Adipose tissue (tissue), 3 donors: ENCODE data around the gene ZNF563. TPM values are rescaled to one million over a fixed set of nuclear protein-coding genes. Genes with fewer than 3 reads are reported as not detected.
"Not testable (repeated sequence)": the region's sequence is repeated elsewhere in the genome, so short reads cannot be mapped to it uniquely, and the experiment has no call there.

Source experiments
- H3K27ac ChIP-seq: one replicate; pipeline ENCODE4 v1.5.1; 2013; ENCODE audit warnings: low read depth, low read length
- WGBS, 3 donors: extraction: QIAGEN DNeasy Blood & Tissue Kit; methylation state at CpG; one replicate each; pipeline ENCODE4 v1.1.7; 2013; 5-methylcytosine and 5-hydroxymethylcytosine counted together
- polyA plus RNA-seq, 3 donors: library from polyadenylated mRNA; stranded (reverse); fragments of 200-250 nt; gene quantifications; one replicate each; pipeline ENCODE4 v1.2.3, GENCODE V29; 2013
- donor health status: healthy with polysubstance abuse.
- donor health status: Bipolar disorder and iron deficiency.
- donor health status: healthy.

Gene ZNF563
- 1 to 10 TPM in 2 of 3 donors, under 1 TPM in 1; 0.67 to 1.2 (median 1.1) TPM for polyA plus RNA-seq

DNA sequence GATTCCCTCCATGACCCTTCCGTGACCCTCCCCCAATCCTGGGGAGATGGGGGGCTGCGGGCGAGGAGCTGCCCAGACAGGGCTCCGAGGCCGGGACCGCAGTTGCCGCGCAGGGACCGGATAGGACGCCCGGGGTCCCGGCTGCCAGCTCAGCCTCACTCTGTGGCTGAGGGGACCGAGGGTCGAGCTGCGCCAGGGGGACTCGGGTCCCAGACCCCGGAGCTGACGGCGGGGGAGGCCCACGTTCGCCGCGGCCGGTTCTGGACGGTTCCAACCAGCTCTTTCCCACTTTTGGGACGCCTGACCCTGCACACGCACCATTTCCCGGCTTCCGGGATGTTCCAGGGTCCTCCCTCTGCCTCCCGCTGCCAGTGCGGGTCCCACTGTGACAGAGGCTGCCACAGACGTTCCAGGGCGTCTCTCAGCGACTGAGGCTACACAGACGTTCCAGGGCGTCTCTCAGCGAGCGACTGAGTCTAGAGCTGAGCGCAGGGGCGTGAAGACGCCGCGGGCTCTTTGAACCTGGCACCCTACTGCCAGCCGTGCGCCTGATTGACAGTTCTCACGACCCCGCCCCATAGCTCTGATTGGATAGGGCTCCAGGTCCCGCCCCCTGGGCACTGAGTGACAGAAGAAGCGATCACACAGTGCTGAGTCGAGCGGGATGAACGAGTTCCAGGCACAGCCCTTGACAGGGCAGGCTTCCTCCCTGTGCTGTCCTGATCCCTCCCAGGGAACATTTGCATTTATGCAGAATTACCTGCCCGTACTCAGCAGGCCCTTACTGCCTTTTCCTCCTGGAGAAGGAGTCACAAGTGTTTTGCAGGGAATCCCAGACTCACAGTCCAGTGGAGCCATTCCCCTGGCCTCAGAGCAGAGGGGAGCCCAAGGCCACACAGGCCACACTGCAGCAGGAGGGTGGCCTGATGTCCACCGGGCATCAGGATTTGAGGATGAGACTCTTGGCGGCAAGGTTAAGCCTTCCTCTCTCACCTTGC is at the start of gene ZNF563:
ZNF563 (minus strand) TSS at position 472 of the 998 bp plus-strand sequence; CDS start at position 321, 151 bp downstream.
- WGBS, 3 donors: 1 to 2% (median 1%) methylated on average over 54 to 55 of the region's 55 CpGs
- peak within 1 kb of the TSS; percentile 68 for H3K27ac ChIP-seq

DNA sequence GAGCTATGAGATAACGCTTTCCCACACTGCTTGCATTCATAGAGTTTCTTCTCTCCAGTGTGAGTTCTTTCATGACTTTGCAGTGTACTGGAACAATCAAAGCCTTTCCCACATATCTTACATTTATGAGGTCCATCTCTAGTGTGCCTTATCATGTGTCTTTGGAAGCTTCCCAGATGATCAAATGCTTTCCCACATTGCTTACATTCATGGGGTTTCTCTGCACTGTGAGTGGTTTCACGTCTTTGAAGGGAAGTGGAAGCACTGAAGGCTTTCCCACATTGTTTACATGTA is 47.0 kb upstream of the ZNF563 start:
- H3K27ac ChIP-seq: no peak overlapping the region
- 48 to 95% (median 87%) methylated on average over 2 of the region's 2 CpGs for WGBS, 3 donors

DNA sequence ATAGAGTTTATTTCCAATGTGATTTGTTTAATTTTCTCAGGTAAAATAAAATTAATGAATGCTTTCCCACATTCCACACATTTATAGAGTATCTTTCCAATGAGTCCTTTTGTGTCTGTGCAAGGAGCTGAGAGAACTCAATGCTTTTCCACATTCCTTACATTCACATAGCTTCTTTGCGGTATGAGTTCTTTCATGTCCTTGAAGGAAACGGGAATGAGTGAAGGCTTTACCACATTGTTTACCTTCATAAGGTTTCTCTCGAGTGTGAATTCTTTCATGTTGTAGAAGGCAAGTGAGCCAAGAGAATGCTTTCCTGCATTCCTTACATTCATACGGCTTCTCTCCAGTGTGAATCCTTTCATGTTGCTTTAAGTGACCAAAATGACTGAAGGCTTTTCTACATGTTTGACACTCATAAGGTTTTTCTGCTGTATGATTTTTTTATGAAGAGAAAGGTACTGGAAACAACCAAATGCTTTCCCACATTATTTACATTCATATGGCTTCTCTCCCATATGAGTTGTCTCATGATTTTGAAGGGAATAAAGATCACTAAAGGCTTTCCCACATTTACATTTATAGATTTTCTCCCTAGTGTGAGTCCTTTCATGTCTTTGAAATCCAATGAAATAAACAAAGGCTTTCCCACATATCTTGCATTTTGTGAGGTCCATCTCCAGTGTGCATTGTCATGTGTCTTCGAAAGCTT is 46.5 kb upstream of the ZNF563 start:
- no peak overlapping the region for H3K27ac ChIP-seq
- WGBS, 3 donors: 84 to 91% (median 89%) methylated on average over 5 of the region's 5 CpGs

GRCh38 chr19:12374026-12374425 is 40.6 kb upstream of the ZNF563 start:
- H3K27ac ChIP-seq: no peak overlapping the region
- 83 to 97% (median 94%) methylated on average over 1 of the region's 1 CpG for WGBS, 3 donors

DNA sequence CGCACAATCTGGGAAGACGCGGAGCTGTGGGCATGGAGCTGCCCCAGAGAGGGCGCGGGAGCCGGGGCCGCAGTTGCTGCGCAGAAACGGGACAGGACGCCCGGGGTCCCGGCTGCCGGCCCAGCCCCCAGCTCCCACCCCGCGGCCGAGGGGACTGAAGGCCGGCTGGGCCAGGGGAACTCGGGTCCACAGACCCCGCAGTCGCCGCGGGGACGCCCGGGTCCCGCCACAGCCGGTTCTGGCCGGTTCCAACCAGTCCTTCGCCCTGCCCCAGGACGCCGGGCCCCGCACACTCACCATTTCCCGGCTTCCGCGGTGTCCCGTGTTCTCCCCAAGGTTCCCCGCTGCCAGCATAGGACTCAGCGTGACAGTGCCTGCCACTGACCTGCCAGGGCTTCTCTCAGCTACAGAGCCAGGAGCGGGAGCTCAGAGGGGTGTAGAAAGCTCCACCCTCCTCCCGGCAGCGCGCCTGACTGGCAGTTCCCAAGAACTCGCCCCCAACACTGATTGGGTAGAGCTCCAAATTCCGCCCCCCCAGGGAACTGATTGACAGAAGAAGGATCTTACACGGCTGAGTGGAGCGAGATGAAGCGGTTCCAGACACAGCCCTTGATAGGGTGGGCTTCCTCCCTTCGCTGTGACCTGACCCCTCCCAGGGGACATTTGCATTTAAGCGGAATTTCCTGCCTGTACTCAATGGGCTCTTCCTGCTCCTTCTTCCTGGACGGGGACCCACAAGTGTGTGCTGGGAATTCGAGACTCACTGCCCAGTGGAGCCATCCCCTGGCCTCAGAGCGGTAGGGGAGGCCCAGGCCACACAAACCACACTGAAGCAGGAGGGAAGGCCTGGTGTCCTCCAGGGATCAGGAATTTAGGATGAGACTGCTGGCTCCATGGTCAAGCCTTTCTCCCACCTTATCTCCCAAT is 32.1 kb upstream of the ZNF563 start, which contains the start of gene ZNF442:
ZNF442 (minus strand) TSS at position 448 of the 927 bp plus-strand sequence. CDS start 2,052 bp downstream, outside the sequence.
- H3K27ac ChIP-seq: peak within 1 kb of the TSS; percentile 12
- WGBS, 3 donors: 0% methylated on average over 49 to 51 of the region's 51 CpGs

DNA sequence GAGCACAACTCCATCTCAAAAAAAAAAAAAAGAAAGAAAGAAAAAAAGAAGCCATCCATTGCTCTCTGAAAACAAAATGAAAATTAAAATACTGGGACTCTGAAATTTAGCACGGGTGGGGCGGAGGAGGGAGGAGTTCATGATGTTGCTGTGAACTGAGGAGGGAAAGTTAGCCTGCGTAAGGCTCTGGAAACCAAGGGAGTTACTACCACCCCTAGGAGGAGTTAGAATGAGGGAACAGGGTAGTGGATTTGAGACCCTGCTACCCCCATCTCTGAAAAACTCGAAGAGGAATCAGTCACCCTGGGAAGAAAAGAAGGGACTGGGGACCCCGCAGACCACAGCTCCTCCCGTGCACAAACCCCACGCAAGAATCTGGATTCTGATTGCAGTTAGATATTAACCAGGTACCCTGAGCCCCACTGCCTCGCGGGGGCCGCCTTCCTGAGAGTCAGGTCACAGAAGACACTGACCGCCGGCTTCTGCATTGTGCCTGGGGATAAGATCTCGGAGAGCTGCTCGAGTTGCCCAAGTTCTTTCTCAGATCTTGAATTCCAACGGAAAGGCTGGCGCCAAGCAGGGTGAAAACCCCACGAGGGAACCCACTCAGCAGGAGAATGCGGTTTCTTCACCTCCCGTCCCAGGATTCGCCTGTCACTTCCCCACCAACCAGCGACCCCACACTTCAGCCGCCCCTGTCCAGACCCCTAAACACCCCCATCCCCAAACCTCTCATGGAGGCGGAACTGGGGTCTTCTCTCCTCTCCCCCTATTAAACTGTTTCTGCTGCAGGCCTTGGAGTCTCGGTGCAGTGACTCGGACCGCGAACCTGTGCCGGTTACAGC is 31.2 kb upstream of the ZNF563 start:
- peak overlapping the region; percentile 12 for H3K27ac ChIP-seq
- WGBS, 3 donors: 4 to 5% (median 5%) methylated on average over 28 of the region's 28 CpGs

- 94 to 96% (median 96%) methylated on average over 20 to 30 of the region's 30 CpGs for WGBS, 3 donors
- H3K27ac ChIP-seq: not testable (repeated sequence)
Observed at GRCh38 chr19:12362236-12362635, 28.8 kb upstream of the ZNF563 start.

DNA sequence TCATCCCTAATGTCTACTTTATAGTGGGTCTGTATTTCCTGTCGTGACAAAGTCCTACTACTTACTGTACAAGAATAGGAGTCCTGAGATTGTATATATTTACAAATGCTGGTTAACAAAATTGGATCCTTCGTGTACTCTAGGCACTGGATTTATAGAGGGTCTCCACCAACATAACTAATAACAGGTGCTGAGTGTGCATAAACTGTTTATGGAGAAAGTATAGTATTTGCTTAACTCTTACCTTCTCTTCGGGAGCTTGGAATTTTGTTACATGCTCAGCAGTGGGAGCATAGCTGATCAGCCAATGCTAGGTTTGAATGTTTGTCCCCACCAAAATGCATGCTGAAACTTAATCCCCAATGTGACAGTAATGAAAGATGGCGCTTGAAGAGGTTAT is 19.9 kb upstream of the ZNF563 start:
- H3K27ac ChIP-seq: no peak overlapping the region
- 93 to 97% (median 95%) methylated on average over 4 of the region's 4 CpGs for WGBS, 3 donors

- no peak overlapping the region for H3K27ac ChIP-seq
- WGBS, 3 donors: 96 to 98% (median 96%) methylated on average over 5 of the region's 5 CpGs
Observed at GRCh38 chr19:12350890-12351197, 17.4 kb upstream of the ZNF563 start.

- 96 to 99% (median 98%) methylated on average over 8 of the region's 8 CpGs for WGBS, 3 donors
- no peak overlapping the region for H3K27ac ChIP-seq
Observed at GRCh38 chr19:12350185-12350889, 16.9 kb upstream of the ZNF563 start.

- 67 to 75% (median 70%) methylated on average over 2 of the region's 2 CpGs for WGBS, 3 donors
Observed at GRCh38 chr19:12346896-12347295, 13.5 kb upstream of the ZNF563 start.

GRCh38 chr19:12345197-12345596 is 11.8 kb upstream of the ZNF563 start:
- 94 to 98% (median 96%) methylated on average over 1 of the region's 1 CpG for WGBS, 3 donors
- H3K27ac ChIP-seq: no peak overlapping the region

More at GRCh38 chr19:12346896-12347295, 13.5 kb upstream of the ZNF563 start:
- H3K27ac ChIP-seq: no peak overlapping the region

- 71 to 76% (median 75%) methylated on average over 4 of the region's 4 CpGs for WGBS, 3 donors
- H3K27ac ChIP-seq: no peak overlapping the region
Observed at GRCh38 chr19:12331211-12331941, 2.1 kb downstream of the ZNF563 start.

DNA sequence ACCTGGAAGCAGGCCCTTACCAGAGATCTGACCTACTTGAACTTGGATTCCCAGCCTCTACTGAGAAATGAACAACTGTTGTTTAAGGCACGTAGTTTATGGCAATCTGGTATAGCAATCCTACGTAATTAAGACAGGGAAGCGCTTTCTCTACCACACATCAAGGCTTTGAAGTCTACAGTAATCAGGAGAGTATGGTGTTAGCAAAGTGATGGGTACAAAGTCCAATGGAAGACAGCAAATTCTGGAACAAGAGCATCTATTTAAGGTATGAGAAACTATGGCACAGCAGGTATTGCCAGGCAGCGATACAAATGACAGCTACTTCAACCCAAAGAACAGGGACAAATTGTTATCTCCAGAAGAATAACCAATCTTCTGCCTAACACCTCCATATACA is 3.1 kb downstream of the ZNF563 start:
- 92 to 98% (median 96%) methylated on average over 4 of the region's 4 CpGs for WGBS, 3 donors
- no peak overlapping the region for H3K27ac ChIP-seq

DNA sequence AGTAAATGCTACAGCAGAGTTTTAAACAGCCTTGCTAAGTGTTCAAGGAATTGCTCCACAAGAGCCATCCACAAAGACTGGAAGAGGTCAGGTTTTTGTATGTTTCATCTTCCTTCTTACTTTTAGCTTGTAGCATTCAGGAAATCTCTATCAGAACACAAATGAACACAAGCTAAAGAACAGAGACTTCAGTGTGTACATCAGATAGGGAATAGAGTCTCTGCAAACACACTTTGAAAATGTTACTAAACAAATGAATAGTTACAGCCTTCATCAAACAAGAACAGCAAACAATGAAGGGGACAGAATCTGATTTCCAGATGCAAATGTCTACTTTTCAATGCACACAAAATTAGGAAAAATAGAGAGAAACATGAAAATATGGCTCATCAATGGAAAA is 7.7 kb downstream of the ZNF563 start:
- no peak overlapping the region for H3K27ac ChIP-seq

GRCh38 chr19:12318782-12319413 is 14.5 kb downstream of the ZNF563 start:
- no peak overlapping the region for H3K27ac ChIP-seq
- WGBS, 3 donors: 97 to 98% (median 97%) methylated on average over 13 of the region's 13 CpGs
